RKO (cell line): ENCODE measurements around the gene CEP290.

Experiments
- DNase-seq: peaks from one replicate; pipeline ENCODE4 v3.0.0-alpha.2; 2016; ENCODE audit warnings: low spot score

The CEP290 gene

GRCh38 chr12:88141774-88142609 lies at the start of gene CEP290, which contains the start of gene TMTC3:
Gene CEP290, minus strand, starts transcription at chr12:88142088. Its CDS starts 781 bp downstream, at chr12:88141307.
Gene TMTC3, plus strand, starts transcription at chr12:88142307. Its CDS starts 6,009 bp downstream, at chr12:88148316.
- DNase-seq = peak; percentile 100

GRCh38 chr12:88188180-88188579 lies 46.3 kb upstream of the CEP290 start:
- DNase-seq = no peak

GRCh38 chr12:88187571-88187970 lies 45.7 kb upstream of the CEP290 start:
- DNase-seq = no peak

GRCh38 chr12:88185988-88186387 lies 44.1 kb upstream of the CEP290 start:
- DNase-seq = peak; percentile 56

- no peak for DNase-seq
These were observed 43.4 kb upstream of the CEP290 start for GRCh38 chr12:88185279-88185678.

- DNase-seq = no peak
These were observed 42.3 kb upstream of the CEP290 start for GRCh38 chr12:88184196-88184595.

- no peak for DNase-seq
These were observed 40.5 kb upstream of the CEP290 start for GRCh38 chr12:88182416-88182815.

GRCh38 chr12:88181881-88182280 lies 40.0 kb upstream of the CEP290 start:
- DNase-seq = no peak

GRCh38 chr12:88179436-88180014 lies 37.6 kb upstream of the CEP290 start:
- DNase-seq = no peak

GRCh38 chr12:88175544-88175943 lies 33.7 kb upstream of the CEP290 start:
- no peak for DNase-seq

- DNase-seq = peak; percentile 56
These were observed 31.0 kb upstream of the CEP290 start for GRCh38 chr12:88172844-88173407.

- no peak for DNase-seq
These were observed 25.5 kb upstream of the CEP290 start for GRCh38 chr12:88167384-88167783.

- DNase-seq = no peak
These were observed 24.3 kb upstream of the CEP290 start for GRCh38 chr12:88166179-88166578.

- no peak for DNase-seq
These were observed 21.5 kb upstream of the CEP290 start for GRCh38 chr12:88163371-88163770.

- DNase-seq = no peak
These were observed 14.3 kb upstream of the CEP290 start for GRCh38 chr12:88156075-88156654.

- DNase-seq = peak; percentile 50
These were observed 12.1 kb upstream of the CEP290 start for GRCh38 chr12:88153959-88154358.

- no peak for DNase-seq
These were observed 8.2 kb upstream of the CEP290 start for GRCh38 chr12:88150063-88150462.

GRCh38 chr12:88145567-88146505 lies 3.9 kb upstream of the CEP290 start:
- no peak for DNase-seq

- no peak for DNase-seq
These were observed 2.9 kb upstream of the CEP290 start for GRCh38 chr12:88144546-88145468.

GRCh38 chr12:88144037-88144436 lies 2.1 kb upstream of the CEP290 start:
- DNase-seq = no peak

- peak; percentile 16 for DNase-seq
These were observed 713 bp upstream of the CEP290 start for GRCh38 chr12:88142610-88142991.
